HepG2 (cell line): ENCODE data around the gene HCRTR2. TPM values are rescaled to one million over a fixed set of nuclear protein-coding genes. Genes with fewer than 3 reads are reported as not detected.

ENCODE experiments used
- ATAC-seq: fragments of 200-7000 bp; cut with Tn5 transposase; 3 replicates; pipeline ENCODE4 v1.9.1; 2020; ENCODE audit warnings: mild to moderate bottlenecking, moderate library complexity
- BruUV-seq: library from RNA; stranded (reverse); fragments of 400-500 nt; replicated peaks from 2 replicates; lab custom pipeline; 2021; lab: Mats Ljungman, UMichigan
- CTCF ChIA-PET: fragments of 300-600 bp; formaldehyde crosslinking; extraction: SDS; loops from one replicate; lab custom pipeline; 2021; ENCODE audit warnings: low total read pairs, inconsistent platforms, low intra/inter-chr PET ratio; lab: Yijun Ruan, JAX
- POLR2A ChIA-PET: fragments of 350-600 bp; sonication (Branson Sonifier 250); formaldehyde crosslinking; loops from one replicate; lab custom pipeline; 2020; ENCODE audit warnings: antibody characterized with exemption, inconsistent platforms; lab: Yijun Ruan, JAX
- DNase-seq: peaks from one replicate; pipeline ENCODE4 v3.0.0-alpha.2; 2015; ENCODE audit warnings: low spot score
- FAIRE-seq: peaks from 3 replicates; lab custom pipeline; 2011; peaks lifted over from hg19 to GRCh38; lab: Jason Lieb, UNC
- H2AFZ ChIP-seq: one replicate; pipeline ENCODE4 v1.6.1; 2011; ENCODE audit warnings: low read length, inconsistent platforms
- H3K27ac ChIP-seq: fragments of 300-600 bp; 3 replicates; pipeline ENCODE4 v1.8.0; 2011; ENCODE audit warnings: mixed run types, mild to moderate bottlenecking, mixed read lengths, low read length, inconsistent platforms; ENCODE audit not compliant: insufficient read depth; ENCODE audit errors: extremely low read length
- H3K27me3 ChIP-seq, 2 experiments: fragments of 200-600 bp in 1 of 2; 2 replicates in 1 of 2; 3 replicates in 1 of 2; pipeline versions ENCODE4 v1.6.0 to v1.8.0; 2011; ENCODE audit warnings: low read length in 2 of 2, mild to moderate bottlenecking in 2 of 2, moderate library complexity in 2 of 2, inconsistent platforms in 1 of 2; ENCODE audit not compliant: insufficient read depth in 2 of 2, control insufficient read depth in 1 of 2
- H3K36me3 ChIP-seq, 2 experiments: fragments of 200-600 bp in 1 of 2; replicated peaks in 1 of 2; 2 replicates in 1 of 2; 3 replicates in 1 of 2; pipeline versions ENCODE4 v1.5.1 to v1.8.0; 2011; ENCODE audit warnings: low read length in 2 of 2, inconsistent platforms in 1 of 2; ENCODE audit not compliant: insufficient read depth in 2 of 2, control insufficient read depth in 1 of 2
- H3K4me1 ChIP-seq: 2 replicates; pipeline ENCODE4 v1.5.1; 2012; ENCODE audit warnings: low read length, inconsistent platforms; ENCODE audit not compliant: insufficient read depth
- H3K4me2 ChIP-seq: 2 replicates; pipeline ENCODE4 v1.6.0; 2011; ENCODE audit warnings: low read depth, low read length, inconsistent platforms
- H3K4me3 ChIP-seq, 3 experiments: fragments of 200-600 bp in 1 of 3; sonication (generic), shearing (Covaris generic) in 1 of 3; replicated peaks in 1 of 3; 2 replicates each; pipeline ENCODE4 v1.5.1; 2011 to 2016; ENCODE audit warnings: low read length in 3 of 3, inconsistent platforms in 2 of 3, low read depth in 2 of 3, mild to moderate bottlenecking in 2 of 3, control low read depth in 1 of 3, mixed read lengths in 1 of 3; ENCODE audit not compliant: insufficient read depth in 1 of 3
- H3K79me2 ChIP-seq: one replicate; pipeline ENCODE4 v1.6.1; 2011; ENCODE audit warnings: low read length, inconsistent platforms; ENCODE audit not compliant: insufficient read depth
- H3K9ac ChIP-seq: 2 replicates; pipeline ENCODE4 v1.6.0; 2011; ENCODE audit warnings: mild to moderate bottlenecking, low read depth, low read length, inconsistent platforms; ENCODE audit not compliant: insufficient read depth
- H3K9me3 ChIP-seq: 2 replicates; pipeline ENCODE4 v1.5.1; 2012; ENCODE audit warnings: mild to moderate bottlenecking, low read length
- H4K20me1 ChIP-seq: 2 replicates; pipeline ENCODE4 v1.6.0; 2011; ENCODE audit warnings: inconsistent platforms, mild to moderate bottlenecking, low read length, moderate library complexity; ENCODE audit not compliant: insufficient read depth
- CENPT ChIP-seq: sonication (generic); formaldehyde crosslinking; IDR thresholded peaks from 2 replicates; pipeline ENCODE4 v1.8.0; 2022; ENCODE audit warnings: low read depth, mild to moderate bottlenecking, moderate library complexity, missing genetic modification reagents
- CHD4 ChIP-seq: fragments of 200-600 bp; sonication (generic); IDR thresholded peaks from 2 replicates; pipeline ENCODE4 v1.7.0; 2017; ENCODE audit warnings: mild to moderate bottlenecking, low read length, borderline replicate concordance
- ESRRA ChIP-seq: sonication (generic); formaldehyde crosslinking; IDR thresholded peaks from 2 replicates; pipeline ENCODE4 v1.5.1; 2020; ENCODE audit warnings: mild to moderate bottlenecking, low read depth, missing genetic modification reagents
- GABPB1 ChIP-seq: IDR thresholded peaks from 2 replicates; pipeline ENCODE4 v1.6.1; 2016; ENCODE audit warnings: mild to moderate bottlenecking, missing genetic modification reagents, moderate library complexity, missing compliant biosample characterization
- SOX6 ChIP-seq, 2 experiments: fragments of 450-650 bp in 1 of 2; sonication (generic) in 1 of 2; formaldehyde crosslinking in 1 of 2; IDR thresholded peaks; 2 replicates each; pipeline versions ENCODE4 v1.4.0 to v1.6.1; 2017 to 2020; ENCODE audit warnings: antibody characterized with exemption in 1 of 2, mild to moderate bottlenecking in 1 of 2, missing genetic modification reagents in 1 of 2
- SP4 ChIP-seq: sonication (generic); formaldehyde crosslinking; IDR thresholded peaks from 2 replicates; pipeline ENCODE4 v1.8.1; 2023; ENCODE audit warnings: mild to moderate bottlenecking, missing genetic modification reagents
- SSRP1 ChIP-seq: IDR thresholded peaks from 2 replicates; pipeline ENCODE4 v1.6.1; 2016; ENCODE audit warnings: control low read depth
- TAF1 ChIP-seq: sonication (generic); formaldehyde crosslinking; IDR thresholded peaks from 2 replicates; pipeline ENCODE4 v1.4.0; 2020; ENCODE audit warnings: missing genetic modification reagents
- TCF7L2 ChIP-seq: IDR thresholded peaks from 2 replicates; pipeline ENCODE4 v1.6.1; 2011; ENCODE audit warnings: mild to moderate bottlenecking, low read depth, low read length, moderate library complexity
- U2AF1 ChIP-seq: fragments of 200-400 bp; formaldehyde crosslinking; optimal IDR thresholded peaks from 2 replicates; pipeline ENCODE3; 2017; ENCODE audit warnings: mild to moderate bottlenecking, low read depth, low read length
- ZBTB40 ChIP-seq, 2 experiments: fragments of 450-650 bp in 1 of 2; sonication (generic) in 1 of 2; formaldehyde crosslinking in 1 of 2; IDR thresholded peaks; 2 replicates each; pipeline versions ENCODE4 v1.6.1 to v1.8.0; 2016 to 2022; ENCODE audit warnings: antibody characterized with exemption in 1 of 2, mild to moderate bottlenecking in 1 of 2, missing genetic modification reagents in 1 of 2
- ZNF597 ChIP-seq: sonication (generic); formaldehyde crosslinking; IDR thresholded peaks from 2 replicates; pipeline ENCODE4 v1.5.0; 2020; ENCODE audit warnings: missing genetic modification reagents
- ZNF776 ChIP-seq: sonication (generic); formaldehyde crosslinking; IDR thresholded peaks from 2 replicates; pipeline ENCODE4 v1.4.0; 2020; ENCODE audit warnings: mild to moderate bottlenecking, missing genetic modification reagents
- ZSCAN21 ChIP-seq: sonication (generic); formaldehyde crosslinking; IDR thresholded peaks from 2 replicates; pipeline ENCODE4 v1.8.0; 2022; ENCODE audit warnings: mild to moderate bottlenecking, missing genetic modification reagents, moderate library complexity, borderline replicate concordance
- in situ Hi-C: cut with HindIII; loops from 2 replicates; pipeline ENCODE4 v1.10.0; 2017; ENCODE audit warnings: low pct_unique_long_range_greater_than_20kb; ENCODE audit not compliant: extremely low pct_ligation_motif_present
- intact Hi-C: fragments of 100-400 bp; cut with micrococcal nuclease; formaldehyde crosslinking; loops from one replicate; pipeline ENCODE4 v1.10.0; 2022; ENCODE audit not compliant: unreplicated experiment
- polyA plus RNA-seq, 8 experiments: library from polyadenylated mRNA; depleted of rRNA in 3 of 8; stranded (reverse) in 7 of 8; unstranded in 1 of 8; fragments of >200 nt; fragmentation: Illumina TruSeq in 4 of 8; extraction: Trizol in 4 of 8; gene quantifications; 2 replicates each; pipeline versions ENCODE4 v1.2.1 to v1.2.3, GENCODE V29; 2011 to 2016; ENCODE audit warnings: low read depth in 4 of 8, missing spikeins in 1 of 8, mixed read lengths in 1 of 8; ENCODE audit not compliant: insufficient read depth in 1 of 8
- total RNA-seq, 5 experiments: library from RNA; depleted of rRNA; stranded (reverse); fragments of >200 nt; fragmentation: Illumina TruSeq; extraction: Trizol; gene quantifications; 2 replicates each; pipeline ENCODE4 v1.2.3, GENCODE V29; 2016; ENCODE audit warnings: low read depth in 1 of 5

The HCRTR2 gene
- total and polyA plus RNA-seq, 2 of the 13 experiments (the other 11 are each of a cell fraction or from before 2014, with no cell fraction given), result not detected

DNA sequence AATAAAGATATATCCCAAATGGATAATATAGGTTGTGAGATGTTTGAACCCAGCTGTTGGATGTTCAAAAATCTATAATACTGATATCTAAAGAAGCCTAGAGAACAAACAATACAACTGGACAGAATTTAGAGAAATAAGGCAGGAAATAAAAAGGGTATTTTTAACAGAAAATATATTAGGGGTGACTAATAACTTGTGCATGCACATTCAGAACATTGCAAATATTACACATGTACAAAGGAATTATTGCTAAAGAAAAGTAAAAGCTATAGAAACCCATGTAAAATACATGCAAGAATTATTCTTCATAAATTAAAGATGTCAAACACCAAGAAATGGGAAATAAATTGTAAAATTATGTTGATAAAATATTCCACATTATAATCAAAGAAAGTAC is 32.7 kb upstream of the HCRTR2 start:
- Histone ChIP-seq H3K36me3 (no peaks in the 10 kb centered on the region), H3K9ac (no peak overlapping the region), H2AFZ (no peak overlapping the region), H3K27ac (no peak overlapping the region), H3K79me2 (no peaks in the 10 kb centered on the region), H3K4me1 (no peaks in the 10 kb centered on the region), H3K4me2 (no peak overlapping the region), H3K27me3 (no peaks in the 10 kb centered on the region), H4K20me1 (no peaks in the 10 kb centered on the region), H3K4me3 (no peak overlapping the region), H3K9me3 (no peaks in the 10 kb centered on the region)
- POLR2A ChIA-PET, result no interaction called here
- CTCF ChIA-PET, result no interaction called here
- no peak for DNase-seq
- intact Hi-C loops, result no loop called here
- ATAC-seq, result no peak
- no peak for FAIRE-seq
- in situ Hi-C loops, result no loop called here
- BruUV-seq, result no TSS peak
- no peak for TF ChIP-seq TAF1
- no peak for TF ChIP-seq ZBTB40 (IDR thresholded peaks at IDR 0.05)
- no peak for TF ChIP-seq ZBTB40 (CRISPR knock-in tag; IDR thresholded peaks at IDR 0.05)
- TF ChIP-seq U2AF1, result no peak
- no peak for TF ChIP-seq SP4 (CRISPR knock-in tag)
- no peak for TF ChIP-seq ZNF597 (CRISPR knock-in tag)
- TF ChIP-seq TCF7L2, result no peak
- TF ChIP-seq ZSCAN21 (CRISPR knock-in tag), result no peak
- no peak for TF ChIP-seq CENPT
- TF ChIP-seq SSRP1 (CRISPR knock-in tag), result no peak
- TF ChIP-seq SOX6 (IDR thresholded peaks at IDR 0.05), result no peak
- no peak for TF ChIP-seq SOX6 (CRISPR knock-in tag; IDR thresholded peaks at IDR 0.05)
- TF ChIP-seq GABPB1, result no peak
- TF ChIP-seq ZNF776, result no peak
- TF ChIP-seq ESRRA (CRISPR knock-in tag), result no peak
- TF ChIP-seq CHD4, result no peak
